Activated naive CD8-positive, alpha-beta T cell treated with anti-CD3 and anti-CD28 coated beads for 36 hours (primary cell): ENCODE data around the gene MARS1. TPM values are rescaled to one million over a fixed set of nuclear protein-coding genes. Genes with fewer than 3 reads are reported as not detected.

Experiments used
- DNase-seq: peaks from one replicate; pipeline ENCODE4 v3.0.0; 2021
- H3K27ac Mint-ChIP-seq: one replicate; pipeline ENCODE4 v1.8.0; 2022; ENCODE audit warnings: mild to moderate bottlenecking, moderate library complexity, mixed read lengths
- H3K27me3 Mint-ChIP-seq: one replicate; pipeline ENCODE4 v1.8.0; 2022; ENCODE audit warnings: mild to moderate bottlenecking, mixed read lengths
- H3K36me3 Mint-ChIP-seq: one replicate; pipeline ENCODE4 v1.8.0; 2021; ENCODE audit warnings: mild to moderate bottlenecking, mixed read lengths
- H3K4me1 Mint-ChIP-seq: one replicate; pipeline ENCODE4 v1.8.0; 2021; ENCODE audit warnings: mixed read lengths
- H3K4me3 Mint-ChIP-seq: one replicate; pipeline ENCODE4 v1.8.0; 2022; ENCODE audit warnings: mild to moderate bottlenecking, moderate library complexity, mixed read lengths
- H3K9me3 Mint-ChIP-seq: one replicate; pipeline ENCODE4 v1.8.0; 2022; ENCODE audit warnings: mixed read lengths
- total RNA-seq, 2 experiments: library from RNA; stranded (reverse); gene quantifications; one replicate each; pipeline ENCODE4 v1.2.3, GENCODE V29; 2021

MARS1 gene
- total RNA-seq, 2 experiments from 2014 or later, result 423 to 460 TPM

DNA sequence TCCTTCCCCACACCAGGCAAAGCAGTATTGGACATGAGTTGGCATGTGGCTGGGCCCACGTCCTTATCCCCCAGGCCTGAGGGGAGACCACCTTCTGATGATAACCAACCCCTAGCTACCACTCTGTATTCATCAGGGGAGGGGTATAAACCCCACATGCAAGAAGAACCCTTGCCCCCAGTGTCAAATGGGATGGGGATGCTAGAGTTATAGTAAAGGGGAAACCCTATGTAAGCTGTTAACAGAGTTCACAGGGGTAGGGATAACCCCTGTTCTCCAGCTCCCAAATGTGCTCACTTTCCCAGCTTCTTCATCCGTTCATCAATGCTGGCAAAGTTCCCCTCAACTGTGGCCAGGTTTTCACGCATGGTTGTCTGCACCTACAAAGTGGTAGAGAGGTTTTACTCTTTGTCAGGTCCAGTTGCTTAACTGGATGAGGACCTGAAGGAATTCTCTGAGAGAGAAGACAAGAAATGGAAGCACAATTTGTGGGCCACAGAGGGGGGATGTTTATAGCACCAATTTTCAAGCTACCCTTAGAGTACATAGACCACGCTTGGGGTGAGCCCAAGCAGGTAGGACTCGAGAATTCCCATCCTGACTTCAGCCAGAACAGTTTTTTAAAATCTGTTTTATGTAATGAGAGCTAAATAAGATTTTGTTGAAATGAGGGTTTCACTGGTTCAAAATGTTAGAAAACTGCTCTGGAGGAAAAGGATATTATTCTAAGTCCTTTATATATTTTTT lies 42.7 kb downstream of the MARS1 start:
- Mint-ChIP-seq H3K27ac (no peak overlapping the region), H3K4me1 (peaks cover 5% of the 10 kb centered on the region), H3K36me3 (peaks cover 18% of the 10 kb centered on the region), H3K4me3 (no peak overlapping the region), H3K27me3 (no peaks in the 10 kb centered on the region), H3K9me3 (no peaks in the 10 kb centered on the region)
- DNase-seq, result no peak

DNA sequence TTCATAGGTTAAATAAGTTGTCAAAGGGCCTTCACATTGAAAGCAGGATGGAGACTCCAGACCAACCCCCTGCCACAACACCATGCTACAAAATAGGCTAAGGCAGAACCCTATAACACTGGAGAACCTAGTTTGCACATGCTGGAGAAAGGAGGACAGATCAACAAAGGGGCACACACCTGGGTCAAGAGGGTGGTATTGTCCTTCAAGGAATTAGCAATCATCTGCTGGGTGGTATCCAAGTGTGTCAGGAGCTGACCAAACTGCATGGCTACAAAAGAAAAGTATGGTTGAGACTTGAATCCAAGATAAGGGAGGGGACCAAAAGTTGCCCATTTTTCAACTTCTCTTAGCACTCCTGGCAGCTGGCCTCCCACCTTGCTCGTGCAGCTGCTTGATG lies 44.0 kb downstream of the MARS1 start:
- no peak for DNase-seq
- peak overlapping the region; percentile 56 for H3K27ac Mint-ChIP-seq
- no peaks in the 10 kb centered on the region for H3K27me3 Mint-ChIP-seq
- peaks cover 15% of the 10 kb centered on the region for H3K36me3 Mint-ChIP-seq
- peak overlapping the region; percentile 32 for H3K4me3 Mint-ChIP-seq
- H3K9me3 Mint-ChIP-seq, result no peaks in the 10 kb centered on the region
- H3K4me1 Mint-ChIP-seq, result peaks cover under 1% of the 10 kb centered on the region

DNA sequence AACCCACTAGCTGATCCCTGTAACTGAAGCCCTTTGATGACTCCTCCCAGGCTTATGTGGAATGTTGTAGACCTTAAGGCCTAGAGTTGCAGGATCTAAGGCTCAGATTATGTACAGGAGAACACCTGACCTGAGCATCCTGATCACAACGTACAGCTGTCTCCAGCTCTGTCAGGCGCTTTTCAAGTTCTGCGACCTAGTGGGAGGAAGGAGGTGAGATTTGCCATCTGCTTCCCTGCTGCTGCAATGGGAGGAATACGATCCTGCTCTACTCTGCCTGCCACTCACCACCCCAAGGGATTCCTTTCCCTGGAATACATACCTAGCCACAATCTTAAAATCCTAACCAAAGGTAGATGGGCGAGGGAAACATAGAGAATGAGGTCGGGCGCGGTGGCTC lies 45.2 kb downstream of the MARS1 start:
- Mint-ChIP-seq H3K27ac (no peak overlapping the region), H3K36me3 (peaks cover 15% of the 10 kb centered on the region), H3K9me3 (no peaks in the 10 kb centered on the region), H3K4me1 (no peaks in the 10 kb centered on the region), H3K27me3 (no peaks in the 10 kb centered on the region), H3K4me3 (no peak overlapping the region)
- DNase-seq, result no peak

DNA sequence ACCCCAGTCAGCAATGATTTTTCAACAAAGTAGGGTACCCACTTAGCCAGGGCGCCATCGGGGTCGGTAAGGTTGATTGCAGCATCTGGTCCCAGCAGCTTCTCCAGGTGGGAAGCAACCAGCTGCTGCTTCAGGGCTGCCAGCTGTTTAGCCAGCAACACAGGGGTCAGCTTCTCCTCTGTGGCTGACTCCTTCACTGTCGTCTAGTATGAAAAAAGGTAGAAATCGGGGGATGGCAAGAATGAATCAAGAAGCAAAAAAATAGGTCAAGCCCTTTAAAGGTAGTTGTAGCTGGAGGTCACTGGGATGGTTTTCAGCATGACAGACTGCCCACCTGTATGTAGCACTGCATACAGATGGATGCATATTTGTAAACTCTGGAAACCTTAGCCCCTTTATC lies 46.4 kb downstream of the MARS1 start:
- no peaks in the 10 kb centered on the region for H3K9me3 Mint-ChIP-seq
- no peak overlapping the region for H3K27ac Mint-ChIP-seq
- H3K36me3 Mint-ChIP-seq, result peaks cover 13% of the 10 kb centered on the region

DNA sequence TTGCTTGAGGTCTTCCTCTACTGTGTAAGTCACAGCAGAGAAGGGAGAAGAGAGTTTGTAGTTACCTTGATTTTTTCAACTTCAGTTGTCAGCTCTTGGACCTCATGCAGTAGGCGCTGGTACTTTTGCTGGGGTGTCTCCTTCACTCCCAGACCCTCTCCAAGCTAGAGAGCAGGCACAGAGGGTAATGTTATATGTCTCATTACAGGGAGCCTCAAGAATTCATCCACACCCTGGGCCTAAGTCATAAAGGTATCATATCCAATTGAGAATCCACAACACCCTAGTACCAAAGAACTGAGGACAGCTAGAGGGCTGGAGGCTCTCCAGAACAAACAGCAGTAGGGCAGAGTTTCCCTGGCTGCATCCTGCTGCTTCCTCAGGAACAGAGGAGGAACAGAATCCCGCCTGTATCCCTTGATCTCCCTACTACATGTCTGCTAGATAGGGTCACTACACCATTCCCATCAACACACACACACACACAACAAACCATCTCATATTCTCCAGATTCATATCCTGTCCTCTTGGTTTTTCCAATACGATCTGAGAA lies 47.2 kb downstream of the MARS1 start:
- Mint-ChIP-seq H3K27ac (no peak overlapping the region), H3K27me3 (no peaks in the 10 kb centered on the region), H3K4me3 (no peak overlapping the region), H3K36me3 (peaks cover 12% of the 10 kb centered on the region), H3K9me3 (no peaks in the 10 kb centered on the region), H3K4me1 (peaks cover 5% of the 10 kb centered on the region)
- DNase-seq, result no peak

More for the DNA sequence above, 46.4 kb downstream of the MARS1 start:
- no peak for DNase-seq
- Mint-ChIP-seq H3K4me3 (no peak overlapping the region), H3K4me1 (peaks cover 5% of the 10 kb centered on the region), H3K27me3 (no peaks in the 10 kb centered on the region)

DNA sequence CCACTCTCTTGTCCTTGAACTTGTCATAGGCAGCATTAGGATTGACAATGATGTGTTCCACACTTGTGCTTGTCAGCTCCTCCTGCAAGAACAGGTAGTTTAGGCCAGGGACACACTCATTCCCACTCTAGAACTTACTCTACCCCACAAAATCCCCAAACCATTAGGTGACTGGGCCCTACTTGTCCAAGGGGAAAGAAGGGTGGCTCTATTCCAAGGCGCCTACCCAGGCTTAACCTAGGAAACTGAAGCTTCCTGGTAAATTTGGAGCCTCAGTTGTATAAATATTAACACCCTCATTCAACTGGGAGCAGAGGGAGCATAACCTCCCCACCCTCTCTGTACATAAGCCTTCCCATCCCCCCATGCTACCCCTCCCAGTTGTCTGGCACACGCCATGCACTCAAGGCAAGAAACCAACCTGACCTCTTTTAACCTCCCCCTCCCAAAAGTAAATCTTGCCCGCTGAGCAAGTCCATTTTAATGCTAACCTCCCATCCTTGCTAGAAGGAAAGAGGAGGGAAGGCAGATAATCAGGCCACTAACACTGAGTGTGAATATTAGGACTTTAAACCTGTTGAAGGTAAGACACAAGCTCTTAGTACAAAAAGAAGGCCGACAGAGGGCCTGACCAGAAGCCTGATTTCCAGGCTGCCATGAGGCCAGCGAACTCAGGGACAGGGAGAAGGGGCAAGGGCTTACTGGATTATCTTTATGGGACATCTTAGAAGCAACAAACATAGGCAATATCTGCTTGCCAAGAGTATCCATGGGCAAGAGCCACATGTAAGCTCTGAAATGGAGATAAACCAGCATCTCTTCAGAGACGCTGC lies 48.1 kb downstream of the MARS1 start:
- H3K9me3 Mint-ChIP-seq, result no peaks in the 10 kb centered on the region
- H3K27ac Mint-ChIP-seq, result no peak overlapping the region
- no peak for DNase-seq
- H3K27me3 Mint-ChIP-seq, result no peaks in the 10 kb centered on the region
- H3K4me1 Mint-ChIP-seq, result peaks cover 5% of the 10 kb centered on the region
- H3K4me3 Mint-ChIP-seq, result no peak overlapping the region
- peaks cover 12% of the 10 kb centered on the region for H3K36me3 Mint-ChIP-seq

DNA sequence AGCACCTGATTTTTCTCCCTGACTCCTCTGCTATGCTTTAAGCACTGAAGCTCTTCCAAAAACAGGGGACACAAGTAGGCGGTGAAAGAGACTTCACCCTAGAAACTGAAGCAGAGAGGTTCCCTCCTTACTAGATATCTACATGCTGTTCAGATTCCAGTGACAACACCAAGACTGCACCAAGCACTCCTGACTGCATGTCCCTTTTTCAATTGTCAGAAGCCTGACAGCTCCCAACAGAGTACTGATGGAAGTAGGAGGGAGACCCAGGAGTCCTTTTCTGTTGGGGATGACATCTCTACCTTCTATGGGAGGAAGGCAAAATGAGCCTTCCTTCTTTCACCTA lies 48.7 kb downstream of the MARS1 start:
- no peak overlapping the region for H3K4me3 Mint-ChIP-seq
- peaks cover 8% of the 10 kb centered on the region for H3K36me3 Mint-ChIP-seq
- no peaks in the 10 kb centered on the region for H3K27me3 Mint-ChIP-seq
- no peak for DNase-seq
- H3K27ac Mint-ChIP-seq, result no peak overlapping the region
- H3K9me3 Mint-ChIP-seq, result no peaks in the 10 kb centered on the region
- H3K4me1 Mint-ChIP-seq, result peaks cover 5% of the 10 kb centered on the region

DNA sequence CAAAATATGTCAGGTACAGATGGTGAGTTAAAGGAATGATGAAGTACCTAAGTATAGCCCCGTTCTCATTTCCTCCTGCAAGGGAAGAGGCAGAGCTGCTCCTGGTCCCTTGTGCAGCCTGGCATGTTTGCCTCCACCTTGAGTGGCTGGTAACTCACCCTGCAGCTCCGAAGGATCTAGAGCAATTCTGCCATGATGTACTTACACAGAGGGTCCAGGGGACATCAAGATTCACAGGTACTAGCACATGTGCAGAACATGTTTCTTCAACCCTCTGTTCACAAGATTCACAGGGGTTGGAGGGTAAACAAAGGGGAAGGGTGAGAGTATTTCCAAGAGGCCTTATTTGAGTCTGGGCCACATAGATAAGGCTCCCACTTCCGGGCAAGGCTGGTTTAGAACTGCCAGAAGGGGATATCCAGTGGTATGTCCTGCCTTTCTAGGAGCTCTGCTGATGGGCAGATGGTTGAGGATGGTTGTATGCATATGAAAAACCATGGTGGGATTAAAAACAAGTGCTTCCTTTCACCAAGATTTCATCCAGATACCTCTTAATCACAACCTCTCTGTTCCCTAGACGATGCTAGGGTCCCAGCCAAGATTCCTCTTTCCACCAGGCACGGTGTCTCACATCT lies 51.4 kb downstream of the MARS1 start:
- DNase-seq, result no peak
- Mint-ChIP-seq H3K9me3 (no peaks in the 10 kb centered on the region), H3K36me3 (no peaks in the 10 kb centered on the region), H3K4me1 (peaks cover 12% of the 10 kb centered on the region), H3K4me3 (no peak overlapping the region), H3K27ac (no peak overlapping the region), H3K27me3 (no peaks in the 10 kb centered on the region)

DNA sequence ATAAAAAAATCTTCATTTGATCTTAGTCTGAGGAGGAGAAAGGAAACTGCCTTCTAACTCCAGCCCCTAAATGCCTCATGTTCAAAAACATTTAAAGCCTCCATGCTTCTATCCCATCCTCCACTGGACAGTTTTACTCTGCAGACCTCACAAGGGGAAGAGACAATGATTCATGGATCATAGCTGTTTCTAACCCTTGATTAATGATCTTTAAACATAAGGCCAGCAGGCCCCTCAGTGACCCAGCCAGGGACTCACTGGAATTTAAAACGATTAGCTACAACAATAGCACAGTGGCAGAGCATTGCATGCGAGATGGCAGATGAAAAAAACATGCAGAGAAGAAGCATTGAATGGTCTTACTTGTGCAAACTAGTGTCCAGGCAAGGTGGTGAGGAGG lies 53.1 kb downstream of the MARS1 start:
- Mint-ChIP-seq H3K4me3 (no peak overlapping the region), H3K4me1 (peaks cover 25% of the 10 kb centered on the region), H3K27me3 (no peaks in the 10 kb centered on the region), H3K27ac (no peak overlapping the region), H3K9me3 (no peaks in the 10 kb centered on the region), H3K36me3 (peaks cover 8% of the 10 kb centered on the region)
- DNase-seq, result no peak

DNA sequence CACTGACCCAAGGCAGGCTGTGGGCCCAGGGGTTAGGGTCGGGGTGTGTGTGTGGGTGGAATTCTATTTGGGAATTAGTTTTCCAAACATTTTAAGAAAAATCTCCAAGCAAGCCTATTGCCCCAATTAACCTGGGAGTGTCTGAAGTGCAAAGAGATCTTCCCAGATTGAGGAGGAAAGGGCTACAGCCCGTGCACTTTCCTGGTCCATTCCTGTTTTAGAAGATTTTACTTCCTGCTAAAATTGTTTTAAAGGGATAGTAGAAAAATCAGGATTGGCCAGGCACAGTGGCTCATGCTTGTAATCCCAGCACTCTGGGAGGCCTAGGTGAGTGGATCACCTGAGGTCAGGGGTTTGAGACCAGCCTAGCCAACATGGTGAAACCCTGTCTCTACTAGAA lies 53.8 kb downstream of the MARS1 start:
- no peak for DNase-seq
- no peaks in the 10 kb centered on the region for H3K9me3 Mint-ChIP-seq
- H3K4me1 Mint-ChIP-seq, result peaks cover 28% of the 10 kb centered on the region
- no peak overlapping the region for H3K4me3 Mint-ChIP-seq
- no peak overlapping the region for H3K27ac Mint-ChIP-seq
- no peaks in the 10 kb centered on the region for H3K27me3 Mint-ChIP-seq
- peaks cover 9% of the 10 kb centered on the region for H3K36me3 Mint-ChIP-seq

DNA sequence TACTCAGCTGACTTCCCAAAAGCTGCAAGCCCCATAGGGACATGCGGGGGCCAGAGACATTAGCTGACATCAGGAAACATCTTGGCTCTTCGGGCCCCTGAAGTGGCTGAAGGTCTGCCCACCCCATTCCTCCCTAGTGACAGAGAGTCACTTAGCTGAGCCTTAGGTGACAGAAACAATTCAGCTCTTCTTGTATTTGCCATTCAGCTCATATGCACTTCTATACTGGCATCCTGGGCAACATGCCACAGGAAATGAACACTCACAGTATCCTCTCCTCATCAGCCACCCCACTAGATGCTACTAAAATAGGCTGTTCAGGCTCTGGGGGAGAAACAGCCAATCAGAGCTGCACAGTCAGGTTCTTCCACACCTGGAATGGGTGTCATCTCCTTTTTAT lies 55.7 kb downstream of the MARS1 start:
- Mint-ChIP-seq H3K27ac (no peak overlapping the region), H3K36me3 (peaks cover 9% of the 10 kb centered on the region), H3K4me3 (no peak overlapping the region), H3K4me1 (peaks cover 34% of the 10 kb centered on the region), H3K27me3 (peaks cover 2% of the 10 kb centered on the region), H3K9me3 (no peaks in the 10 kb centered on the region)
- no peak for DNase-seq

DNA sequence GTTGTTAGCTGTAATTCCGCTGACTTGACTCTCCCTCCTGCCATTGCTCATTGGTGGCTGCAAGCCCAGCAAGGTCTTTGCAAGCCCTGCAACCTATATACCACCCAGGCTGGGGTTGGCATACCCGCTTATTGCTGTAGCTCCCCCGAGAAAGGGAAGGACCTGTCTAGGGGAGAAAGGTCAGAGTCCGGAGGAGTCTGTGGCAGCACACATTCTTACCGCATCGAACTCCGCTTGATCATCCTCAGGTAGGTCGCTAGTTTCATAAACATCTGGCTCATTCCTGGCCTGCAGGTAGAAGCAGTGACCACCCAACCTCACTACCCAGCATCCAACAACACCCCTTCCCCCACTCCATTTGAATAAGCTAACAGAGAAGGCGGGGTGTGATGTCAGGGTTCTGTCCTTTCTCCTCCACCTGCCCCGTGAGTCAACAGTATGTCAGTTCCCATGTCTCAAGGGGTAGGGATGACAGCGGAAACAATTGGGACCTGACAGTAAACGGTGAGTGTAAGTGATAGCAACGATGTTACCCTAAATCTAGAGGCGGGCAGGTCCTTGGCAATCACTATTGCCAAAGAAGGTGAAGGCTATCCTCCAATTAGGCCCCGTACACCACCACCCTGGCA lies 58.1 kb downstream of the MARS1 start:
- H3K27me3 Mint-ChIP-seq, result peaks cover 6% of the 10 kb centered on the region
- H3K36me3 Mint-ChIP-seq, result peaks cover 9% of the 10 kb centered on the region
- no peaks in the 10 kb centered on the region for H3K9me3 Mint-ChIP-seq
- H3K4me3 Mint-ChIP-seq, result peak overlapping the region; percentile 95
- H3K4me1 Mint-ChIP-seq, result peaks cover 40% of the 10 kb centered on the region
- no peak for DNase-seq
- H3K27ac Mint-ChIP-seq, result peak overlapping the region; percentile 91

DNA sequence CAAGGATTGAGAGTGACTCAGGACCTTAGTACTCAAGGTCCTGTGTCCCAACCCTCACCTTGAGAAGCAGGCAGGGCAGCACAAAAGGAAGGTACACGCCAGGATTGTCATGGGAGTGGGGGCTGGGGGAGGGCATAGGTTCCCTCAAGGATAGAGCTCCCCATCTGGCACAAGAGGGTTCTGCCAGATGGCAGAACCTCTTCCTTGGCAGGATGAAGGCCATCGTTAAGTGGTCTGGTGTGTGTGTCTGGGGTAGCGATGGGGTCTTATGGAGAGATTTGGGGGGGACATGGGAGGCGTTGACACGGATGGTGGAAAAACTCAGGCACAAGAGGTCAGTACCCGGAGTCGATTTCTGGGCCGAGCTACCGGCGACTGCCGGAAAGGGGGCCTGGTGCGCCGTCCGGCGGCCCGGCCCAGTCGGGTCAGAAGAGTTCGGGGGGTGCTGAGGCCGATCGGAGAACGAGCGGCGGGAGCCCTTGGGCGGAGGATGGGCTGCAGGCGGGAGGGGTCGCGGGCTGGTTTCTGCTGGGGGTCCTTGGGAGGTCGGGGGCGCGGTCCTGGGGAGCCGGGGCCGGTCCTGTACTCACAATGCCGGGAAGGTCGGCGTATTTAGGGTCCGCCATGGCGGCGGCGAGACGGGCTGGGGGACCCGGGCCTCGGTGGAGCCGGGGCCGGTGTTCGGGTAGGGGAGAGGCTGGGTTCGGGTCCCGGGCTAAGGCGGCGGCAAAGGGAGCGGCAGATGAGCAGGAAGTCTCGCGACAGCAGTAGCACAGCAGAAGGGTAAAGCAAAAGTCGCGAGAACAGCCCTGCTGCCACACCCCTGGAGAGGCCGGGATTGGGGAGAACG lies 58.8 kb downstream of the MARS1 start, which contains the start of gene DCTN2:
TSS of gene DCTN2 (minus strand) at position 755 of the 850 bp plus-strand sequence. CDS start at position 626, 129 bp downstream.
- no peaks in the 10 kb centered on the region for H3K9me3 Mint-ChIP-seq
- peak; percentile 96 for DNase-seq
- peaks cover 6% of the 10 kb centered on the region for H3K27me3 Mint-ChIP-seq
- H3K27ac Mint-ChIP-seq, result peak within 1 kb of the TSS; percentile 91
- H3K36me3 Mint-ChIP-seq, result peaks cover 9% of the 10 kb centered on the region
- H3K4me3 Mint-ChIP-seq, result peak within 1 kb of the TSS; percentile 95
- H3K4me1 Mint-ChIP-seq, result peaks cover 42% of the 10 kb centered on the region
